GM19455 (cell line): ENCODE measurements around the gene RBM47.
"Not testable (repeated sequence)": the region's sequence is repeated elsewhere in the genome, so short reads cannot be mapped to it uniquely, and the experiment has no call there.

ENCODE experiments used
- ATAC-seq: cut with Tn5 transposase; IDR thresholded peaks from one replicate; pipeline ENCODE4 v1.9.1; 2021; ENCODE audit not compliant: unreplicated experiment

The RBM47 gene

DNA sequence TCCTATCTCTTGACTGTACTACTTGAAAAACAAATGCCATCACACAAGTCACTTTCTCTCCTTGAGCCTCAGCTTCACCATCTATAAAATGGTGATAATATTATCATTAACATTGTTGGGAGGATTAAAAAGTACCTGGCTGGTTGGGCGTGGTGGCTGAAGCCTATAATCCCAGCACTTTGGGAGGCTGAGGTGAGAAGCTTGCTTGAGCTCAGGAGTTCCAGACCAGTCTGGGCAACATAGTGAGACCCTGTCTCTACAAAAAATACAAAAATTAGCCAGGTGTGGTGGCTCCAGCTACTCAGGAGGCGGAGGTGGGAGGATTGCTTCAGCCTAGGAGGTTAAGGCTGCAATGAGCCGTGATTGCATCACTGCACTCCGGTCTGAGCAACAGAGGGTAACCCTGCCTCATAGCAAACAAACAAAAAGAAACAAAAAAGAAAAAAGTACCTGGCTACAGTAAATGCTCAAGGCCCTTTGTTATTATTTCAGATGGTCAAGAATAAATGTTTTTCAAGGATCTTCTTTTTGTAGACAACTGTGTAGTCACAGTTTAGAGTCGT, 174.2 kb downstream of the RBM47 start:
- ATAC-seq, result no peak

DNA sequence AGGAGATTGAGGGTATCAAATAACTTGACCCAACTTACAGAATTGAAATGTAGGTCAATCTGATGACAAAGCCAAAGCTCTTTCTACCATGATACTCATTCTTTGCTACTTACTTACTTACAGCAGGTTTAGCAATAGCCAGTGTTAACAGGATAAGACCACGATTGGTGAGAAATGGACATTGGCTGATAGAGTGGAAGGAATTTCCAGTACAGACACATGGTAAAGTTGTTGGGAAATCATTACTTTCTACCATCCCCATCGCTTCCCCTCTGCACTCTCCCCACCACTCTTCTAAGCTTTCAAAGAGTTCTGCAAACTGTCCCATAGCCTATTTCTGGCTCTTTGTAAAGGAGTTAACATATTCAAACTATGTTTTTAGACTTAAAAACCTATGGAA, 174.8 kb downstream of the RBM47 start:
- no peak for ATAC-seq

DNA sequence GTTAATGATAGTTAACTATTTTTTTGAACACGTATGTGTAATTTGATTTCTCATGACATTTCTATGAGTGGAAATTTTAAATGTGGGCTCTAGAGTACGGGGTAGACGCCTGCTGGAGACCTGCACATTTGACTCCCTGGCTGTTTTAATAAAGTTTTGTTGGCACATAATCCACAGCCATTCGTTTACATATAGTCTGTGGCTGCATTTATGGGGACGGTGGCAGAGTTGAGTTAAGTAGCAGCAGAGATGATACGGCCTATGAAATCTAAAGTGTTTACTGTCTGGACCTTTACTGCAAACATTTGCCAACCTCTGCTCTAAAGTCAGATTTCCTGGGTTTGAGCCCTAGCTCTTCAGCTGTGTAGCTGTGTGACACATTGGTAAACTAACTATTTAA, 175.8 kb downstream of the RBM47 start:
- ATAC-seq, result no peak

DNA sequence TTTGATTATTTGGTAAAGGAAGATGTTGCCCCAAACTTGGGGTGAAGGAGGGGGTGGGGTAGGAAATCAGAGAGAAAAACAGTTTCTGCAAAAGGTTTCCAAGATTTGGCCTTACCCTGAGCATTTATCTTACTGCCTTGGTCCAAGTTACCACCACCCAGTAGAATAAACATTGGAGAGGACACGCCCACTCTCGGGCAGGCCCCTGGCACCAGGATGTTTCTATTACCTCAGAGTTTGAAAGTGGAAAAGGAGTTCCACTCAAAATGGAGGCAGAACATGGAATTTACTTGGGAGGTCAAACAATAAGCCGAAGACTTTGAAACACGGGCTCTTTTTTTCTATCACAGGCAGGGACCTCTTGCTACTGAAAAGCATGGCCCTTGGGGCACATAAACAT, 180.8 kb downstream of the RBM47 start:
- no peak for ATAC-seq

DNA sequence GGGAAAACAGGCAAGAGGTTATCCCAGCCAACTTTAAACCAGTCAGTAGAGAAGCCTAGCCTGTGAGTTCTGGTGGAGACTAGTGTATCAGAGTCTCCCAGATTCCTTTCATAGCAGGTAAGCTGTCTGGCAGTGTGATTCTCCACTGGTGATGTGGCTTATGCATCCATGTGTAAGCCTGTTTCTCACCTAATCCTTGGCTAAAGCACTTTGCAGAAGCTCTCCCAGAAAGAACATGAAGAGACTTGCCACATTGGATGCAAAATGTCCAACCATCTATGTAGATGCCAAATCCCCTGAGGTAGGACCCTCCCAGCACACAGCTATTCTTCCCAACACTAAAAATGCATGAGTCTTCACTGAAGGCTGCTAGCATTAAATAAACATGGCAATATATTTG, 182.8 kb downstream of the RBM47 start:
- ATAC-seq, result no peak

DNA sequence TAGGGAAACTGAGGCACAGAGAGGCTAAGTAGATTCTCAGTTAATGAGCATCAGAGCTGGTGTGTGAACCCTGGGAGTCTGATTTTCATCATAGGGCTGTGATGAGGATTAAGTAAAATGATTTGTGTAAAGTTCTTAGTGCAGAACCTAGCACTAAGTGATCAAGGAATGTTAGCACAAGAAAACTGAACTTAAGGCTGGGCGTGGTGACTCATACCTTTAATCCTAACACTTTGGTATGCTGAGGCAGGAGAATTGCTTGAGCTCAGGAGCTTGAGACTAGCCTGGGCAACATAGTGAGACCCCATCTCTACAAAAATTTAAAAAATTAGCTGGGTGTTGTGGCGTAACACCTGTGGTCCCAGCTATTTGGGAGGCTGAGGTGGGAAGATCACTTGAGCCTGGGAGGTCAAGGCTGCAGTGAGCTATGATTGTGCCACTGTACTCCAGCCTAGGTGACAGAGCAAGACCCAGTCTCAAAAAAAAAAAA, 183.4 kb downstream of the RBM47 start:
- not testable (repeated sequence) for ATAC-seq

DNA sequence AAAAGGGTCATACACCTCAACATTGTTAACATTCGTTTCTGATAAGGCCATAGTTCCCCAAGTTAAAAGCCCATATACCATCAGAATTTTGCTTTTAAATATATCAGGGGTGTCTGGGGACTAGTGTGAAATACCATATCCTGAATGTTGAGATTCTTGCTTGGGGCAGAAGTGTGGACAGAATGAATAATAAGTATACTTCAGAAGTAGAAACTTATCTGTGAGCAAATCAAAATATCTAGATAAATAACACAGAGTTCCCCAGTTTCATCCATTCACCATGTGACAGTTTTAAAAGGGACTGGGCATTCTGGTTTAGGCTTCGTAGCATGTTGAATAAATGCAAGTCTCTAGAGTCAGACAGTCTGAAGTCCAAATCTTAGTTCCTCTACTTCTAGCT, 184.0 kb downstream of the RBM47 start:
- ATAC-seq, result no peak

DNA sequence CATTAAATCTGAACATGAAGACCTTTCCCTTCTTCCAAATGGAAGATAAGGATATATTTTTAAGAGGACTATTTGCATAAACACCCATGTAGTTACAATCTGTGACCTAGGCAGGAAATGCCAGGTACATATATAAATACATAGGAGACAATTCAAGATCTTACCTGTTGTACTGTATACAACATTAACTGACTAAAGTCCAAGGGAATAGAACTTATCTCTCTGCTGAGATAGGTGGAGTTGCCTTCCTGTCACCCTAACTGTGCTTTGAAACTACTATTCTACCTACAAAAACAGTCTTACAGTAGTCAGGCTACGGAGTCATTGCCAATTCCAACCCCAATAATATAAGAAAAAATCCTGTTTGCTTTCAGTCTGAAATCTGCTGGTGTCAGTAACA, 188.2 kb downstream of the RBM47 start:
- no peak for ATAC-seq

DNA sequence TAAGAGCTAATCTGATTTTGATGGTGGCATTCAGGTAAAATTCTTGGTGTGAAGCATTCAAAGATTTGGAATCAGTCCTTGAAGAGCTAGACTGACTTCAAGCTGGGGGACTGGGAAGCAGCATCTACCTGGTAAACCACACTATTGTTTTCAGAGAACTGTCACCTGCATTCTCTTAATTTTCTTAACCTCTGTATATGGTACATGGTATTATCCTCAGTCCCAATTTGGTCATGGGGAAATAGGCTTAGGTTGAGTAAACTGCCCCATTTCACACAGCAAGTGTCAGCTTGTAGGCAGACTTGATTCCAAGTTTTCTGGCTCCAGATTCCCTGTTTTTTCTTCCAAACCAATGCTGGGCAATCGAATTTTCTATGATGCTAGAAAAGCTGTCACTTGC, 190.1 kb downstream of the RBM47 start:
- ATAC-seq, result no peak

DNA sequence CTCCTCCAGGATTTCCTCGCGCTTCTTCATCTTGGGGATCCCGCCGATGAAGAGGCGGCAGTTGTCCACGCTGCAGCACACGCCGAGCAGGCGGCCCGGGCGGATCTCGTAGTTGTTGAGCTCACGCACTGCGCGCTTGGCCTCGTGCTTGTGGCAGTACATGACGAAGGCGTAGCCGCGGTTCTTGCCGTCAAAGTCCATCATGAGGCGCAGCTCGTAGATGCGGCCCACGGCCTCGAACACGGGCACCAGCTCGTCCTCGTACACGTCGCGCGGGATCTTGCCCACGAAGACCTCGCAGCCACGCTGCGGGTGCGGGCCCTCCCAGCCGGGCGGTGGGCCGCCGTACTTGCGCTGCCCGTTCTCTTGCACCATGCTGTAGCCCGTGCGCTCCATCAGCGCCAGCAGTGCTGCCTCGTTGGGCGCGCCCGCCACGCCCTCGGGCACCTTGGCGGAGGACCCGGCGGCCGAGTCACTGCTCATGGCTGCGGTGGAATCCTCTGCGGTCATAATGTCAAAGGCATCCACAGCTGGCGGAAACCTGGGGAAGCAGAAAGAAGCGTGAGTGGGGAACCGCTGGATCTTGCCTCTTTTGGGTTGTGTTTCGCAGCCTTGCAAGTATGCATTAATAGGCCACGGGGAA, 191.2 kb downstream of the RBM47 start:
- no peak for ATAC-seq

DNA sequence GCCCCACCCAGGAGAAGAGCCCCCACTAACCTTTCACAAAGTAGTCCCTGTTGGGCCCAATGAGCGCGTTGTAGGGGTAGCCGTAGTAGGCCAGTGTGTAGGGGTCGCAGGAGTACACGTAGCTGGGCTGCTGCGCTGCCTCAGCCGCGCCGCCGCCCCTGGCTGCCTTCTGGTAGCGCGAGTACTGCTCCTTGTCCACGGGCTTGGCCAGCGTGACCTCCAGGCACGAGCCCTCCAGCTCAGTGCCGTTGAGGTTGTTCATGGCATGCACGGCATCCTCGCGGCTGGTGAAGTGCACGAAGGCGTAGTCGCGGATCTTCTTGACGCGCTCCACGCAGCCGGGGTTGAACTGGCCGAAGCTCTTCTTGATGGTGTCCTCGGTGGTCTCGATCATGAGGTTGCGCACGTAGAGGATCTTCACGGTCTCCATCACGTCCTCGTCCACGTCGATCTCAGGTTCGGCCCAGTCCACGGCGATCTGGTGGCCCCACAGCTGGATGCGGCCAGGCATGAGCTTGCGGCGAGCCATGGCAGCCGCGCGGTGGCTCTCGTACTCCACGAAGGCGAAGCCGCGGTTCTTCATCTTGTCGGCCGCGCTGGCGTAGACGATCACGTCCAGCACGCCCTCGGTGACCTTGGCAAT, 191.8 kb downstream of the RBM47 start:
- ATAC-seq, result no peak

DNA sequence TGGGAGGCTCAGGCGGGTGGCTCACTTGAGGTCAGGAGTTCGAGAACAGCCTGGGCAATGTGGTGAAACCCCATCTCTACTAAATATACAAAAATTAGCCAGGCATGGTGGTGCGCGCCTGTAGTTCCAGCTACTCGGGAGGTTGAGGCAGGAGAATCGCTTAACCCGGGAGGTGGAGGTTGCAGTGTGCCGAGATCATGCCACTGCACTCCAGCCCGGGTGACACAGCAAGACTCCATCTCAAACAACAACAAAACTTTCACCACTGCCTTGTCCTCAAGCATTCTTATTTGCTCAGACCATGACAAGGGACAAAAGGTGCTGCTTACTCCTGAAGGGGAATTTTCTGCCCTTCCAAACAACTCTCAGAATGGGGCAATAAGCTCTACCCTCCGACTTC, 194.4 kb downstream of the RBM47 start:
- not testable (repeated sequence) for ATAC-seq

DNA sequence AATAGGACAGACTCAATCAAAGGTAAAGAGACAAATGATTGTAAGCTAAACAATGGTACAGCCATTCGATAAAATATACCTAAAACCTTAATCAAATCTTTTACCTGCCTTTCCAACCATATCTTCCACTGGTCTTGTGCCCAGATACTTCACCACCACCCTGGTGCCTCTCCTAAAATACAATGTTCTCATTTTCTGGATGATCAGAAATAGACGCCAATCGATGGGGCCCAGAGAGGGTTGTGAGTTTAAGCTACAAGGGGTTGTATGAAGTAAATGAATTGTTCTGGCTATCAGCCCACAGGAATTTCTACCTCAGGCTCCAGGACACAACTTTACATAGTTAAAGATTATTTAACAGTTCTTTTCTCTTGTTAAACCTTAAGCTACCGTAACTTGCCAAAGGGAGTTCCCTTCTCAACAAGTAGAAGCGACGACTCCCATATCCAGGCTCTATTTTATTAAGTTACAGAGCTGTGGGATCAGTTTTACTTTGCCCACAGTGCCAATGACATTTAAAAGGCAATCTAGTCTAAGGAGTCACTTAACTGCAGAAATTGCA, 195.5 kb downstream of the RBM47 start:
- ATAC-seq, result no peak

DNA sequence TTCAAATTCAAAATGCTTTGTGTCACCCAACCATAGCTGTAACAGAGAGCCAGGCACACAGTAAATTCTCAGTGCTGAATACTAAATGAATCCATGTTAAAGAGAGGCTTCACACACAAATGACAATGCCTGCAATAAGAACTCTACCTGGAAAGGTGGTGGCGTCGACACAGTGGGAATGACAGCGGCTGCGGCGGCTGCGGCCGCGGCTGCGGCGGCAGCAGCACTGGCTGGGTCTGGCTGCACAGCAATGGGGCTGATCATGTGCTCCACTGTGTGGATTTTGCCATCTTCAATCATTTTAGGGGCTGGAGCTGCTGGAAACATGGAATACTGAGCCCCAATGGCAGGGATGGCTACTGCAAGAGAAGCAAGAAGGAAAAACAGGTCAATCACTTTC, 197.2 kb downstream of the RBM47 start:
- ATAC-seq, result no peak

DNA sequence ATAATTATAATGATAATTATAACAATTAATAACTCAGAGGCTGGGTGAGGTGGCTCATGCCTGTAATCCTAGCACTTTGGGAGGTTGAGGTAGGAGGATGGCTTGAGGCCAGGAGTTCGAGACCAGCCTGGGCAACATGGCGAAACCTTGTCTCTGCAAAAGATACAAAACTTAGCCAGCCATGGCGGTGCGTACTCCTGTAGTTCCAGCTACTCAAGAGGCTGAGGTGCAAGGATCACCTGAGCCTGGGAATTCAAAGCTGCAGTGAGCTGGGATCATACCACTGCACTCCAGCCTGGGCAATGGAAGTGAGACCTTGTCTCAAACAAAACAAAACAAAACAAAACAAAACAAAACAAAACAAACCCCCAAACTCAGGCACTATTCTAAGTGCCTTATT, 201.8 kb downstream of the RBM47 start:
- not testable (repeated sequence) for ATAC-seq

DNA sequence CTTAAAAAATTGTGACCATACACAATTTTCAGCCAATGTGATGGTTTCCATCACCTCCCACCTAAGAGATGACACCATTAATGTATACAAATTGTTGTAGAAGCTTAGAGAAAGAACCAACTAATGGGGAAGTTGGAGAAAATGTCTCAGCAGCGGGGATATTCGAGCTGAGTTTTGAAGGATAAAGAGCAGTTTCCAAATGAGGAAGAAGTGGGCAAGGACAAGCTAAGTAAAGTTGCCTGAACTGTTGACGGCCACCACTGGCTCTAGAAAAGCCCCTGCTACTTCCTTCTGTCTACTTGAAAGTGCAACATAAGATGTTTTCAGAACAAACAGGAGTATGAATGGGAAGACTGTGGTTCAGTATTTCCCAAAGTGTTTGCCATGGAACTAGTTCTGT, 202.5 kb downstream of the RBM47 start:
- no peak for ATAC-seq

DNA sequence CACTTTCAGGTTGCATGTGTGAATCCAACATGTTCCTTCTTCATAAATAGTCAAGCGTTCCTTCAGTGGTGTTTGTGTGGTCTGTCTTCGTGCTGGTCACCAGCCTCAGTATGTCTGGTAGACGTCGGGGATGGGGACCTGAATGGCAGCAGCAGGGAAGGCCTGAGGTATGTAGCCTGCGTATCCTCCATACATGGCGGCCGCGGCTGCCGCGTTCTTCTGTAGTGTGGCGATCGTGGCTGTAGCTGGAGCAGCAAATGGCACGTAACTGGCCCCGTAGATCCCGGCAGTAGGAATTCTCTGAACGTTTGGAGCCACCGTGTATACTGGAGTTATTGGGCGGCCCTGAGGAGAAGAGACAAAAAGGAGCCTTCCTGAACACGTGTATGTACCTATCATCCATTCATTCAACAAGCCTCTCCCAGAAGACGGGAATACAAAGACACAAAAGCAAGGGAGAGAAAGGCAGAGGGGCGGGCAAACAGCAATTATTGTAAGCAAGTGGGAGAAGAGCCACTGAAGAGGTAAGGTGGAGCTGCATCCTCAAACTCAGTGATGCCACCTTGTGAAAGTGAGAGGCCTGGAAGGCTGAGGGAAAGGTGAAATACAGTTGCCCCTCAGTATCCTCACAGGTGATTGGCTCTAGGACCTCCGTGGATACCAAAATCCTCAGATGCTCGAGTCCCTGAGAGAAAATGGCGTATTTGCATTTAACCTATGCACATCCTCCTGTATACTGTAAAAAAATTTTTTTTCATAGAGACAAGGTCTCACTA, 203.7 kb downstream of the RBM47 start:
- no peak for ATAC-seq

DNA sequence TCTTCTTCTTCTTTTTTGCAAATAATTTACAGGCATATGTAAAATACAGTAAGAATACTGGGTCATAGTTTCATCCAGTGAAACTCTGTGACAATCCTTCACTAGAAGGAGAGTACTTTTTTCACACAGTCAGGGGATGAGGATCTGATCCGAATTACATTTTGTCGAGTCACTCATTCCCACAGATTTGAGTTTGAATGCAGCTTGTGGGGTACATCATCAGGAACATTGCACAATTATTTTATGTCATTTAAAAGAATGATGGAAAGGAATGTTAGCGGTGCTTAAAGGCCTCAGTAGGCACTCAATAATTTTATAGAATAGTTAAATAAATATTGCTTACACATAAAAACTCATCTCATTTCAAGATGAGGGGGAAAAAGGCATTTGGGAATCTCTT, 205.9 kb downstream of the RBM47 start:
- ATAC-seq, result no peak

DNA sequence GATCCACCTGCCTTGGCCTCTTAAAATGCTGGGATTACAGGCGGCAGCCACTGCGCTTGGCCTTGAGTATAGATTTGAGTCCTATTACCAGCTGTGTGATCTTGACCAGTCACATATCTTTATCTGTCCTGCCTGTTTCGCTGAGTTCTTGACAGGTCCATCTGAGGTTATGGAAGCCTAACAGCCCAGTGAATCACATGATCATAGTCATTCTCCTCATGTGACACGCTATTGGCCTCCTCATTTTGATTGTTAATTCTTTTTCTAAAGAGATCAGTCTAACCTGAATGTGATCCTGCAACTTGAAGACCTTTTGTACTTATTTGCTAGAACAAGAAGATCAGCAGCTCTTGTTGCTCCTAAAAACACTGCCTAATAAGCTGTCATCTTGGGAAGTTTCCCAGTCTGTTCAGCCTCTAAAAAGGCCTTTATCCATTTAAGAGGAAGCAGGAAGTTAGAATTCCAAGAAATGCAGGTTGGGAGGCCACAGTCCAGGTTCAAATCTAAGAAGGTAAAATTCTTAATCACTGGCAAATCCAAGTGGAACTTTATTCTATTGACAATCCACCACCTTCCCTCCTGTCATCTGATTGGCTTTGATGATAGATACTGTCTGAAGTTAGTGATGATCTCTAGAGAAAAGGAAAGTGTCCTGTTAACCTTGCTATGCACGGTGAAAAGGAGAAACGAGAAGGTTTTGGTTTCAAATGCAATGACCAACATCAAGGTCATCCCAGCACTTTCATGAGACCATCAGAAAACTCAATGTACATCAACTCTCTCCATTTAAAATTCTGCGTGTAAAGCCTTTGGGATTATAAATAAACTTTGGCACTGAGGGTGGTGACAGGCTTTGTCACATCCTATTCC, 207.6 kb downstream of the RBM47 start:
- ATAC-seq, result no peak

DNA sequence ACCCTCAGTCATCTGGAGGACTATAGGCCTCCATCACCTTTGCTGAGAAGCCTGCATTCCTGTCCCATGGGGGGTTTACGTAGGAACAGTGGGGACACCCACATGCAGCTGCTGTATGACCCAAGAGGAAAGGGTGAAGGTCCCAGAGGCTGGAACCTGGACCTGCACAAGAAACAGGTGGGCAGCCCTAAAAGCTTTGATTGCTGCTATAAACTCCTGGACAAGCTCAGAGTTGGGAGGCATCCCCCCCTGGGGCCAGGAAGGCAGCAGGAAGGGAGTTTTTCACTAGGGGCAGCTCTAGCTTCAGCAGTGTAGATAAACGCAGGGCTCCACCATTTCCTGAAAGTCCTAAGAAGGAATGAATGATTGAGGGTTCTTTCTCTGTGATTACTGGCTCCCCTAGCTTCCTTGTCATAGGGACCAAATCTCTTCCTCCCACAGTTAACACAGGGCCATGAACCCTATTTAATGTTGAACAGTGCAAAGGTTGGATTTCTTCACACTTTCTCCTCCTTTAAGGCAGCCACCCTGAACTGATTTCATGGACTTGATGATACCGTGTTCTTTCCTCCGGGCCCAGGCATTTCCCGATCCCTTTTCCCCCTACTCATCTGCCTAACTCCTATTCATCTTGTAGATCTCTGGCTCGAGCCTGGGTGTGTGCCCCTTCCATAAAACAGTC, 210.3 kb downstream of the RBM47 start:
- no peak for ATAC-seq
